HepG2 (cell line): ENCODE data around the gene VAMP5. TPM values are rescaled to one million over a fixed set of nuclear protein-coding genes. Genes with fewer than 3 reads are reported as not detected.

Experiments
- ATF4 ChIP-seq, 2 experiments: fragments of 450-650 bp in 1 of 2; sonication (generic) in 1 of 2; formaldehyde crosslinking; IDR thresholded peaks; 2 replicates each; pipeline versions ENCODE4 v1.5.0 to v1.8.0; 2020 to 2022; ENCODE audit warnings: mild to moderate bottlenecking in 1 of 2, missing genetic modification reagents in 1 of 2
- CBFB ChIP-seq: sonication (generic); formaldehyde crosslinking; IDR thresholded peaks from 2 replicates; pipeline ENCODE4 v1.4.0; 2020; ENCODE audit warnings: missing genetic modification reagents
- CCDC6 ChIP-seq: sonication (generic); formaldehyde crosslinking; IDR thresholded peaks from 2 replicates; pipeline ENCODE4 v1.8.1; 2022; ENCODE audit warnings: mild to moderate bottlenecking, missing genetic modification reagents, moderate library complexity
- CENPX ChIP-seq: sonication (generic); formaldehyde crosslinking; IDR thresholded peaks from 2 replicates; pipeline ENCODE4 v1.9.0; 2021; ENCODE audit warnings: mild to moderate bottlenecking, missing genetic modification reagents, moderate library complexity
- CHCHD3 ChIP-seq: sonication (generic); formaldehyde crosslinking; IDR thresholded peaks from 2 replicates; pipeline ENCODE4 v1.8.0; 2022; ENCODE audit warnings: mild to moderate bottlenecking, missing genetic modification reagents, moderate library complexity
- GATA4 ChIP-seq: sonication (generic); IDR thresholded peaks from 2 replicates; pipeline ENCODE4 v1.6.1; 2016; ENCODE audit warnings: antibody characterized with exemption, low read depth, borderline replicate concordance
- KAT7 ChIP-seq: IDR thresholded peaks from 2 replicates; pipeline ENCODE4 v1.6.1; 2018; ENCODE audit warnings: borderline replicate concordance, missing compliant biosample characterization
- KMT2A ChIP-seq: sonication (generic); formaldehyde crosslinking; IDR thresholded peaks from 2 replicates; pipeline ENCODE4 v1.4.0; 2020; ENCODE audit warnings: missing genetic modification reagents
- KMT2B ChIP-seq: IDR thresholded peaks from 2 replicates; pipeline ENCODE4 v1.6.1; 2016; ENCODE audit warnings: missing genetic modification reagents, missing compliant biosample characterization
- MAF1 ChIP-seq: sonication (generic); formaldehyde crosslinking; IDR thresholded peaks from 2 replicates; pipeline ENCODE4 v1.5.0; 2020; ENCODE audit warnings: missing genetic modification reagents, borderline replicate concordance
- MEIS2 ChIP-seq: sonication (generic); formaldehyde crosslinking; IDR thresholded peaks from 2 replicates; pipeline ENCODE4 v1.9.0; 2021; ENCODE audit warnings: mild to moderate bottlenecking, missing genetic modification reagents
- MLLT10 ChIP-seq: sonication (generic); formaldehyde crosslinking; IDR thresholded peaks from 2 replicates; pipeline ENCODE4 v1.4.0; 2020; ENCODE audit warnings: missing genetic modification reagents
- NFKBIZ ChIP-seq: IDR thresholded peaks from 2 replicates; pipeline ENCODE4 v1.6.1; 2018; ENCODE audit warnings: missing genetic modification reagents, missing compliant biosample characterization
- NRL ChIP-seq: sonication (generic); formaldehyde crosslinking; IDR thresholded peaks from 2 replicates; pipeline ENCODE4 v1.5.0; 2020; ENCODE audit warnings: missing genetic modification reagents, mild to moderate bottlenecking, moderate library complexity, borderline replicate concordance
- PAF1 ChIP-seq: IDR thresholded peaks from 2 replicates; pipeline ENCODE4 v1.6.1; 2016; ENCODE audit warnings: missing genetic modification reagents, missing compliant biosample characterization
- PCBP1 ChIP-seq: fragments of 200-400 bp; formaldehyde crosslinking; IDR thresholded peaks from 2 replicates; pipeline ENCODE4 v1.6.1; 2017; ENCODE audit warnings: mild to moderate bottlenecking, low read depth, low read length, borderline replicate concordance
- PHF20 ChIP-seq: sonication (generic); formaldehyde crosslinking; IDR thresholded peaks from 2 replicates; pipeline ENCODE4 v1.5.0; 2020; ENCODE audit warnings: mild to moderate bottlenecking, missing genetic modification reagents
- ZNF746 ChIP-seq: sonication (generic); formaldehyde crosslinking; IDR thresholded peaks from 2 replicates; pipeline ENCODE4 v1.8.0; 2022; ENCODE audit warnings: mild to moderate bottlenecking, missing genetic modification reagents
- polyA plus RNA-seq, 8 experiments: library from polyadenylated mRNA; depleted of rRNA in 3 of 8; stranded (reverse) in 7 of 8; unstranded in 1 of 8; fragments of >200 nt; fragmentation: Illumina TruSeq in 4 of 8; extraction: Trizol in 4 of 8; gene quantifications; 2 replicates each; pipeline versions ENCODE4 v1.2.1 to v1.2.3, GENCODE V29; 2011 to 2016; ENCODE audit warnings: low read depth in 4 of 8, missing spikeins in 1 of 8, mixed read lengths in 1 of 8; ENCODE audit not compliant: insufficient read depth in 1 of 8
- total RNA-seq, 5 experiments: library from RNA; depleted of rRNA; stranded (reverse); fragments of >200 nt; fragmentation: Illumina TruSeq; extraction: Trizol; gene quantifications; 2 replicates each; pipeline ENCODE4 v1.2.3, GENCODE V29; 2016; ENCODE audit warnings: low read depth in 1 of 5
- TF ChIP-seq, protein P1 (sequence below): sonication (generic); formaldehyde crosslinking; IDR thresholded peaks from 2 replicates; pipeline ENCODE4 v1.5.1; 2020; ENCODE audit warnings: mild to moderate bottlenecking, missing genetic modification reagents, moderate library complexity
- TF ChIP-seq, protein P2 (sequence below): sonication (generic); formaldehyde crosslinking; IDR thresholded peaks from 2 replicates; pipeline ENCODE4 v1.5.1; 2020; ENCODE audit warnings: mild to moderate bottlenecking, missing genetic modification reagents, borderline replicate concordance

The VAMP5 gene
- total and polyA plus RNA-seq, 2 of the 13 experiments (the other 11 are each of a cell fraction or from before 2014, with no cell fraction given), result 7.2 to 56.7 TPM

GRCh38 chr2:85611705-85612587 lies 27.7 kb downstream of the VAMP5 start, which contains the start of gene C2orf68 (continued):
- TF ChIP-seq ATF4 (CRISPR knock-in tag; IDR thresholded peaks at IDR 0.05), result peak in 1 of 2 experiments; percentile 72; a peak in 2 of 4 replicates
- no peak for TF ChIP-seq CENPX (CRISPR knock-in tag)
- peak; percentile 74 for TF ChIP-seq NFKBIZ (CRISPR knock-in tag)
- TF ChIP-seq PHF20 (CRISPR knock-in tag), result peak; percentile 85
- TF ChIP-seq MAF1 (CRISPR knock-in tag), result 0 out of 2 replicates have a peak, but pooled peaks have one; percentile 87
- peak; percentile 28; the same call in 1 of the 2 replicates for TF ChIP-seq ZNF746
- no peak for TF ChIP-seq PAF1
- TF ChIP-seq, protein P1, sequence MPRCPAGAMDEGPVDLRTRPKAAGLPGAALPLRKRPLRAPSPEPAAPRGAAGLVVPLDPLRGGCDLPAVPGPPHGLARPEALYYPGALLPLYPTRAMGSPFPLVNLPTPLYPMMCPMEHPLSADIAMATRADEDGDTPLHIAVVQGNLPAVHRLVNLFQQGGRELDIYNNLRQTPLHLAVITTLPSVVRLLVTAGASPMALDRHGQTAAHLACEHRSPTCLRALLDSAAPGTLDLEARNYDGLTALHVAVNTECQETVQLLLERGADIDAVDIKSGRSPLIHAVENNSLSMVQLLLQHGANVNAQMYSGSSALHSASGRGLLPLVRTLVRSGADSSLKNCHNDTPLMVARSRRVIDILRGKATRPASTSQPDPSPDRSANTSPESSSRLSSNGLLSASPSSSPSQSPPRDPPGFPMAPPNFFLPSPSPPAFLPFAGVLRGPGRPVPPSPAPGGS (CRISPR knock-in tag), result peak; percentile 91
- peak; percentile 97 for TF ChIP-seq KAT7 (CRISPR knock-in tag)
- TF ChIP-seq, protein P2, sequence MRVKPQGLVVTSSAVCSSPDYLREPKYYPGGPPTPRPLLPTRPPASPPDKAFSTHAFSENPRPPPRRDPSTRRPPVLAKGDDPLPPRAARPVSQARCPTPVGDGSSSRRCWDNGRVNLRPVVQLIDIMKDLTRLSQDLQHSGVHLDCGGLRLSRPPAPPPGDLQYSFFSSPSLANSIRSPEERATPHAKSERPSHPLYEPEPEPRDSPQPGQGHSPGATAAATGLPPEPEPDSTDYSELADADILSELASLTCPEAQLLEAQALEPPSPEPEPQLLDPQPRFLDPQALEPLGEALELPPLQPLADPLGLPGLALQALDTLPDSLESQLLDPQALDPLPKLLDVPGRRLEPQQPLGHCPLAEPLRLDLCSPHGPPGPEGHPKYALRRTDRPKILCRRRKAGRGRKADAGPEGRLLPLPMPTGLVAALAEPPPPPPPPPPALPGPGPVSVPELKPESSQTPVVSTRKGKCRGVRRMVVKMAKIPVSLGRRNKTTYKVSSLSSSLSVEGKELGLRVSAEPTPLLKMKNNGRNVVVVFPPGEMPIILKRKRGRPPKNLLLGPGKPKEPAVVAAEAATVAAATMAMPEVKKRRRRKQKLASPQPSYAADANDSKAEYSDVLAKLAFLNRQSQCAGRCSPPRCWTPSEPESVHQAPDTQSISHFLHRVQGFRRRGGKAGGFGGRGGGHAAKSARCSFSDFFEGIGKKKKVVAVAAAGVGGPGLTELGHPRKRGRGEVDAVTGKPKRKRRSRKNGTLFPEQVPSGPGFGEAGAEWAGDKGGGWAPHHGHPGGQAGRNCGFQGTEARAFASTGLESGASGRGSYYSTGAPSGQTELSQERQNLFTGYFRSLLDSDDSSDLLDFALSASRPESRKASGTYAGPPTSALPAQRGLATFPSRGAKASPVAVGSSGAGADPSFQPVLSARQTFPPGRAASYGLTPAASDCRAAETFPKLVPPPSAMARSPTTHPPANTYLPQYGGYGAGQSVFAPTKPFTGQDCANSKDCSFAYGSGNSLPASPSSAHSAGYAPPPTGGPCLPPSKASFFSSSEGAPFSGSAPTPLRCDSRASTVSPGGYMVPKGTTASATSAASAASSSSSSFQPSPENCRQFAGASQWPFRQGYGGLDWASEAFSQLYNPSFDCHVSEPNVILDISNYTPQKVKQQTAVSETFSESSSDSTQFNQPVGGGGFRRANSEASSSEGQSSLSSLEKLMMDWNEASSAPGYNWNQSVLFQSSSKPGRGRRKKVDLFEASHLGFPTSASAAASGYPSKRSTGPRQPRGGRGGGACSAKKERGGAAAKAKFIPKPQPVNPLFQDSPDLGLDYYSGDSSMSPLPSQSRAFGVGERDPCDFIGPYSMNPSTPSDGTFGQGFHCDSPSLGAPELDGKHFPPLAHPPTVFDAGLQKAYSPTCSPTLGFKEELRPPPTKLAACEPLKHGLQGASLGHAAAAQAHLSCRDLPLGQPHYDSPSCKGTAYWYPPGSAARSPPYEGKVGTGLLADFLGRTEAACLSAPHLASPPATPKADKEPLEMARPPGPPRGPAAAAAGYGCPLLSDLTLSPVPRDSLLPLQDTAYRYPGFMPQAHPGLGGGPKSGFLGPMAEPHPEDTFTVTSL (CRISPR knock-in tag), result peak; percentile 64; the same call in 1 of the 2 replicates
- no peak for TF ChIP-seq MLLT10 (CRISPR knock-in tag)
- peak; percentile 49; the same call in 1 of the 2 replicates for TF ChIP-seq GATA4
- peak; percentile 91; the same call in 1 of the 2 replicates for TF ChIP-seq NRL
- peak; percentile 73 for TF ChIP-seq CBFB
- no peak for TF ChIP-seq PCBP1
- TF ChIP-seq MEIS2, result peak; percentile 74
- TF ChIP-seq KMT2B, result peak; percentile 93; the same call in 1 of the 2 replicates
- TF ChIP-seq CHCHD3 (CRISPR knock-in tag), result peak; percentile 66; the same call in 1 of the 2 replicates
- TF ChIP-seq CCDC6 (CRISPR knock-in tag), result peak; percentile 80; the same call in 1 of the 2 replicates
- peak; percentile 95 for TF ChIP-seq KMT2A (CRISPR knock-in tag)
